Measurements from ENCODE around the gene PLA2G15.

Gene PLA2G15

DNA sequence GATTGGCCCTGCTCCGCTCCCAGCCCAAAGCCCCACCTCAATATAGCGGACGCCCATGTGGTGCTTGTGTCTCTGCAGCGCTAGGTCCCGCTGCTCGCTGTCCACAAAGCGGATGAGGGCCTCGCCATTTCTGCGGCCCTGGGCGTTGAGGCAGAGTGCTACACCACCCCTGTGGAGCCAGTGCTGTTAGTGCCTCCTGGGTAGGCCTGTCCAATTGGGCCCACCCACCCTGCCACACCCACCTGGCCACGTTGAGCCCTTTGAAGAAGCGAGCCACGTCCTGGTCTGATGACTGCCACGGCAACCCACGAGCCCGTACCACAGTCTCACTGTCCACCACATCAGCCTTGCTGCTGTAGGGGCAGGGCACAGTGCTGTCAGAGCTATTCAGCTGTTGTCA, 12.8 kb upstream of the PLA2G15 start:
- FAIRE-seq, result peak; percentile 26
- no peak for DNase-seq (ENCODE audit: insufficient read length, low spot score)

DNA sequence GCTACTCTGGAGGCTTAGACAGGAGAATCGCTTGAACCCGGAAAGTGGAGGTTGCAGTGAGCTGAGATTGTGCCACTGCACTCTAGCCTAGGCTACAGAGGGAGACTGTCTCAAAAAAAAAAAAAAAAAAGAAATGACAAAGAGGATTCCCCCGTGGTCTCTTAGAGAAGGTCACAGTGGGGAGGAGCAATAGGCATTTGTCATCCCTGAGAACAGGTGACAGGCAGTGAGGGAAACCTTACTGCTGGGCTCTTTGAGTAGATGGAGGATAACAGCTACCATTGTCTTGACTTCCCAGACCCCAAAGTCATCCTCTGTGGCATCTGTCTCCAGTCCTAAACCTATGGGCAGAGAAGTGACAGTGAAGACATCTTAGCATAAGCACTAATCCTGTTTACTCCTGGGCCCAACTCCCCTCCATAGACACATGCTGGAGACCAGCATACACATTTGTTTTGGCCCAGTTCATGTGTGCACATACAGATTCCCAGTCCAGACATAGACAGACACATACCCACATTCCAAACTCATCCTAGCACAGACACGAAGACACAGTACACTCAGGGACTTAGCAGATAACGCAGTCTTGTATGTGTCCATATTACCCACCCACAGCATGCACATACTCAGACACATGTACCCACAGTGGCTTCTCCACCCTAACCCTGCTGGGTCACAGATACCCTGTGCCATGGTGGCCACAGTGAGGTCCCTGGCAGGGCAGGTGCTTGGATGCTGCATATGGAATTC, 11.9 kb upstream of the PLA2G15 start:
- FAIRE-seq (peak; percentile 46), DNase-seq (ENCODE audit: insufficient read length, low spot score) (no peak)

DNA sequence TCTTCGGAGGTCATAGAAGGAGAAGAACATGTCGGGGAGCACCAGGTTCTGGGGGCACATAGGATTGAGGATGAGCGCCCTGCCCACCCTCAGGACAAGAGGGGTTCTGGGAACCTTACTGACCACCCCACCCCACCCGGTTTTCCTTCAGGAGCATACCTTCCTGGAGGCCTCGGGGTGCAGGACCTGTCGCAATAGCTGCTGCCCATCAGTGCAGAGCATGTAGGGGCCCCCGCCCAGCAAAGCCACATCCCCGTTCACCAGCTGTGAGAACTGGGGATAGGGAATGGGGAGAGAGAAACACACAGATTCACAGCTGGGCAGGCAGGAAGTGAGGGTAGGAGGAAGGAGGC, 11.4 kb upstream of the PLA2G15 start:
- DNase-seq (ENCODE audit: insufficient read length, low spot score) (no peak), FAIRE-seq (no peak)

DNA sequence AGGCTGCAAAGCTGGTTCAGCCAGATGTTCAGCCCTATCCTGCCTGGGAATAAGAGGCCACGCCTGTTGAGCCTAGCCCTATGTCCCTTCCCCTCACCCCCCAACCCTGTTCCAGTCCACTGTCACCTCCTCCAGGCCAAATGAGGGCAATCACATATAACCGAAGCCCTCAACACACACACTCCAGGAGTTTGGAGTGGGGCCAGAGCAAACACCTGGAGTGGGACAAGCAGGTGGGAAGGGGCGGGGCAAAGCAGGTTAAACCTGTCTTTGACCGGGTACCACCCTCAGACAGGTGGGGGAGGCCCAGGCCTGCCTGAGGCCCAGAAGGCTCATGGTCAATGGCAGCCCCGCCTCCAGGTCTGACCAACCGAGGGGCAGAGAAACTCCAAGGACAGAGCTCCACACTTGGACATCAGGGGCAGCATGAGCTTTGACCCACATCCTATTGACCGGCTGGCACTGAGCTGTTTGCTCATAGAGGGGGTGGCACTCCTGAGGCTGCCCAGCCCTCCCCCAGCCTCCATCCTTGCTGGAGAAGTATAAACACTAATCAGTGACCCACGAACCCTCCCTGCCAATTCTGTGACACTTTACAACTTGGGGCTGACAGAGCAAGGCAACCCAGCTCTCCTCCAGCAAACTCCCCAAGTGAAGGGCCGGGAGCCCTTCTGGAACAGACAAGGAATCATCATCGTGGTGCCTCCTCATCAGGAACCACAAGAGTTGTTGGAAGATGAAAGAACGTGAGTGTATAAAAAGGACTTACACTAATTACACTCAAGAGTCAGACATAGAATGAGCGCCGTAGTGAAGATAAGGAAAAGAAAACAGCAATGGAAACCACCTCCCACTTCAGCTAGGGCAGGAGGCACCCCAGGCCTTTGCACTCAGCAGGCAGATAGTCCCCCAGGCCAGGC, 10.7 kb upstream of the PLA2G15 start:
- DNase-seq (ENCODE audit: insufficient read length, low spot score) (no peak), FAIRE-seq (no peak)

DNA sequence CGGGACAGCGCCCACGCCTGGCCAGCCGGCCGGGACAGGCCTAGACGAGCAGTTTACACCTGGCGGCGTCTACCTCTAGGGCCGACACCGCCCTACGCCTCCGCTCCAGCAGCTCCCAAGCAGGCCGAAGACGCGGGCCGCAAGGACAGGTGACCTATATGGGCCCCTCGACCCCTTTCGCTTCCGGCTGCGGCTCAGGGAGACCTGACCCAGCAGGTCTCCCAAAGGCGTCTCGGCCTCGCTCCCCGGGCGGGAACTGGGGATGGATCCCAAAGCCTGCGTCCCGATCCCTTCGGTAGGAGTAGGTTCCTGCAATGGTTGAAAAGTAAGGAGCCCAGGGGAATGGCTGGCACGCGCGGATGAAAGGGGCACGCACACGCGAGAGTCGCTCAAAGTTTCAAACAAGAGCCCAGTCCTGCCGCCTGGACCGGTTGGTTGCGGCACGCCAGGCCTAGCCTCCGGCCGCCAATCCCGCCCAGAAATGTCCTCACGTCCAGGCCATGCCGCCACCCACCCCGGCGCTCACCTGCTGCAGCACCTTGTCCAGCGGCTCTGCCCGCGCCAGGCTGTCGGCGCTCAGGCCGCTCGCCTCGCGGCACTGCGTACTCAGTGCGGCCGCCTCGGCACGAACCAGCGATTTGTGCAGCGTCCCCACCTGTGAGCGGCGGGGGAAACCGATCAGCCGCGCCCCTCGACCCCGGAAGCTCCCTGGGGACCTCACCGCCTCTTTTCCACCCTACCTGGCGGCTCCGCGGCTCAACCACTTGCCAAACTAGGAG, 9.9 kb upstream of the PLA2G15 start:
- DNase-seq (ENCODE audit: insufficient read length, low spot score), result no peak
- FAIRE-seq, result no peak

DNA sequence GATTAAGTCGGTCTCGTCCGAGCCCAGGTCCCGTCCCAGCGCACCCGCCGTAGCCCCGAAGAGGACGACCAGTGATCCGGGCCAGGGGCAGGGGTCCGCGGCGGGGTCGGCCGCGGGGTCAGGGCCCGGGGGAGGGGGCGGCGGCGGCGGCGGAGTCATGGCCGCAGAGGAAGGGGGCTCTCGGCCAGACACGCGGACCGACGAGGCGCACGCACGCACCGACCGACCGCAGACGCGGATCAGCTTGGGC, 9.4 kb upstream of the PLA2G15 start, which contains the start of gene ESRP2:
Gene ESRP2, minus strand, starts transcription at position 241 of the 250 bp plus-strand sequence. Its CDS starts 82 bp downstream, at position 159.
- FAIRE-seq, result no peak

DNA sequence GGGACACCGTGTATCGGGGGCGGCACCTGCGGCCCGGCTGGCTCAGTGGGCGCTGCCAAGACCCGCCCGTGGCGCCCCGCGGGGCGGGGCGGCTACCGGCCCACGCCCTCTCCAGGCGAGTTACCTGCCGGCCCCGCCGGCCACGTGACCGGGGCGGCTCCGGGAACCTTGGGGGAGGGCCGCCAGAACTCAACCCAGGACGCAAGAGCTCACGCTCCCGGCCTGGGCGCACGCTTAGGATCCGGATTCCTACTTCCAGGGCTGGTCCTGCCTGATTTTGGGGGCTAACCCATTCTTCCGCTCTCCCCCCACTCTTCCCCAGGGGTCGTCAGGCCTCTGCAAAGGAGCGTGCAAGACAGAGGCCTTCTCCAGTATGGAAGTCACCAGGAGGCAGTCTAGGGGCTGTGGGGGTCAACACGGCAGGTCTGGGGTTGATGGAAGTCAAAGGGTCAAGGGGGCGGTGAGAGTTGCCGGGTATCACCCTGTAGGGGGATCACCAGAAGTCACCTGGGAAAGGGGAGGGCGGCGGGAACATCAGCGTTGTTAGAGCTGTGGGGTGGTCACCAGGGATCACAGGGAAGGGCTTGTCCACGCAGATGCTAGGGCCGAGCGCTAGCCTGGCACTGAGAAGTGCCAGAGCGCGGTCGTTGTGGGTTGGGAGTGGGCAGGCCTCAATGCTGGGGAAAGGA, 8.9 kb upstream of the PLA2G15 start:
- no peak for DNase-seq (ENCODE audit: insufficient read length, low spot score)
- peak; percentile 20 for FAIRE-seq

More for the DNA sequence above, 9.4 kb upstream of the PLA2G15 start, which contains the start of gene ESRP2:
- no peak for DNase-seq (ENCODE audit: insufficient read length, low spot score)

DNA sequence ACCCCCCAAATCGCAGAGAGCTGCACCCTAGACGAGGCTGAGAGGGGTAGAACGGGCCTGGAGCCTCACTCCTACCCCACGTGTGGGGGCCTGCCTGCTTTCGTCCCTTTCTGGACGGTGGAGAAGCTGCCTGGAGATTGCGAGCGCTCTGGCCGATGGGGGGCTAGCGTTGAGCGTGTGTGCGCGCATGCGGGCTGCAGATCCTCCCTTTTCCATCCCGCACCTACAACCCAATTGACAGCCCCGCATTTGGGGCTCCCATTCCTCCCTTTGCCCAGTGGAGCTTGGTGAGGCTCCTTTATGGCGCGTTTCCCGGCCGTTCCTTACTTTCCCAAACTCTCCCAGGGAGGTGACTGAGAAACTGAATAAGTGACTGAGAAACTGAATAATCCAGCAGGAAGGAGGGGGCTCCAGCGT, 8.3 kb upstream of the PLA2G15 start:
- no peak for FAIRE-seq
- no peak for DNase-seq (ENCODE audit: insufficient read length, low spot score)

DNA sequence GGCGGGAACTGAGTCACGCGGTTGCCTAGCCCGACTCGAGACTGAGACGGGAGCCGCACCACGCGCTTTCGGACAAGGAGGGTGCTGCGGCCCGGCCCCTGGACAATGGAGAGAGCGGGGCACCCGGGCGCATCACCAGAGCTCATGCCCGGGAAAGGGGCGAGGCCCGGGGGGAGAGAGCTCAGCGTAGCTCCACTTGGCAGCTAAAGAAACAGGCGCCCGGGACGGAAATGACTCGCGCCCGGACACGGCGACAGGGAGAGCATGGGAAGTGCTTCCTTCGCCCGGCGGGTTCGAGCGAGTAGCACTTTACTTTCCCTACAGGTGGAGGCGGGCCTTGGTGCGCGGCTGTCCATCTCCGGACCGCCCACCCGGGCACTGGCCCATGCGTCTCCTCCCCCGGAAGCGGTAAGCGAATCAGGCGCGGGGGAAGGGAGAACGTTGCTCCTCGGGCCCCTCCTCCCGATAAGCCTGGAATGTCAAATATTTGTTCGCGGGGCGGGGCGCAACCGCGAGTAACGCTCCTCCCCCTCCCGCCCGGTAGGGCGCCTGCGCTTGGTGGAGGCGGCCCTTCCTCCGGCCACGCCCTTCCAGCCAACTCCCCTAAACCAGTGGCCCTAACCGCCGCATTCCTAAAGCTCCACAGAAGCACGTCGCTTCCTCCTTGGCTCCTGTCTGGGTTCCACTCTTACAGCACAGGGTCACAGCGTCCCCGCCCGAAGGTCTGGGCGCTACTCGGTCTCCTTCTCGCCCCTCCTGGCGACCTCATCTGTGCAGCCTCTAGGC, 7.7 kb upstream of the PLA2G15 start:
- peak; percentile 99 for DNase-seq (ENCODE audit: insufficient read length, low spot score)
- FAIRE-seq, result peak; percentile 99

DNA sequence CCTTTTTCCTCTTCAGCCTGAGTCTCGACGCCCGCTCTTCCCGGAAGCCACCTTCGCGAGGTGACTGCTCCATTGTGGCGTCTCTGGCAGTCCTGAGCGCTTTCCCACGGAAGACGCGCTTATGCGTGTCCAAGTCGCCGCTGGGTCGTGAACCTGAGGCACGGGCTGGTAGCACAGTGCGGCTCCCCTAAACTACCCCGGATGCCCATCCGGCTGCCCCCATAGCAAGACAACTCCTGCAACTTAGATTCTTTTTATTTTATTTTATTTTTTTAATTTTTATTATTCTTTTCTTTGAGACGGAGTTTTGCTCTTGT, 7.2 kb upstream of the PLA2G15 start:
- DNase-seq (ENCODE audit: insufficient read length, low spot score) (no peak), FAIRE-seq (no peak)

DNA sequence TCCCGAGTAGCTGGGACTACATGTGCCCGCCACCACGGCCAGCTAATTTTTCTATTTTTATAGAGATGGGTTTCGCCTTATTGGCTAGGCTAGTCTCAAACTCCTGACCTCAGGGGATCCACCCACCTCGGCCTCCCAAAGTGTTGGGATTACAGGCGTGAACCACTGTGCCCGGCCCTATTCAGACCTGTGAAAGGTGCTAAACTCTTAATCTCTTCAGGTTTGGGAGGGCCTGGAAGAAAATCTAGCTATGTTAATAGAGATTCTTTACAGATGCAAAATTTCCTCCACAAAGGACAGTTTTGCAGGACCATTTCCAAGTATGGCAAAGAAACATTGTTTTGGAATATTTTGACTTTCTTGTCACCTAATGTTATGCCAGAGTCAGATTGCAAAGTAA, 3.1 kb upstream of the PLA2G15 start:
- DNase-seq (ENCODE audit: insufficient read length, low spot score) (no peak), FAIRE-seq (no peak)

DNA sequence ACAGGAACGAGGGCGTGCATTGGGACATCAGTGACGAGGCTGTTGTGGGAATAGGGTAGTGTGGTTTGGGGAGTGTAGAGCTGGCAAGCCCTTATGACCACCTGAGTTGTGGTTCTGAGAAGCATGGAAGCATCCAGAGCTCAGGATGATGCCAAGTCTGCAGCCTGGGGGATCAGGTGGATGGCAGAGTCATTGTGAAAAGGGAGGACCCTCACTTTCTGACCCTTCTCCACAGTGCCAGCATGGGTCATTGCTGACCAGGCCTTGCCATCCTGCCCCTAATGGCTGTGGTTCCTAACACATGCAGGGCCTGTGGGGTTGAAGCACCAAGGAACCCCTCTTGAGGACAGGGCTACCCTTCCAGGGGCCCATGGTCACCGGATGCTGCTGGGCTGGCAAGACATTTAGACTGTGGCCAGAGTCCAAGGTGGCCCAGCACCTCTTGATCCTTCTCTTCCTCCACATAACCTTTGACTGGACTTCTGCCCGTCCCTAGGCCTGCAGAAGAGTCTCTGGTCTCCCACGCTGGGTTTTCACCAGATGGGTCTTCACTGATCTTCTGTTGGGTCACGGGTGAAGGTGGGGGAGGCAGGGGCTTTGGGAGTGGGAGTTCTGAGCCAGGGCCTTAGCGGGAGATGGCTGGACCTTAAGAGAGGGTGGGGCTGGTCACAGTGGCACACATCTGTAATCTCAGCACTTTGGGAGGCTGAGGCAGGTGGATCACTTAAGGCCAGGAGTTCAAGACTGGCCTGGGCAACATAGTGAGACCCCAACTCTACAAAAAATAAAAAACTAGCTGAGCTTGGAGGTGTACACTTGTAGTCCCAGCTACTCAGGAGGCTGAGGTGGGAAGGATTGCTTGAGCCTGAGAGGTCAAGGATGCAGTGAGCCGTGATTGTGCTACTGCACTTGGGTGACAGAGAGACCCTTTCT, 2.0 kb upstream of the PLA2G15 start:
- no peak for DNase-seq (ENCODE audit: insufficient read length, low spot score)
- FAIRE-seq, result no peak

DNA sequence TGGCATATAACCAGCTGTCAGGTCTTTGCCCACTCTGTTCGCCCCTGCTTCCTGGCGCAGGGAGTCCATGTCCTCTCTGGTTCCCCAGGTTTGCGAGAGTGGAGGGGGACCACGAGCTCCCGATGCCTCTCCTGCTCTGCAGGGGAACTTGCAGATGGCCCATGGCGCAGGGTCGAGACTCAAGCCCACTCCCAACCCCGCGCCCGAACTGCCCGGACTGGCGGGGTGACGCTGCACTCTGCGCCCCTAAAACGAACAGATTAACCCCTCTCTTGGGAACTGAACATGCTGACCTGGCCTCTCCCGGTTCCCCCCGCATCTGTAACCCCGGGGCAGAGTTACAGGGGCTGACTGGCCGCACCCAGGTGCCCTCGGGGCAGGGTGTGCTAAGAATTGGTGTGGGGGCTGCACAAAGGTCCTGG, 681 bp upstream of the PLA2G15 start:
- no peak for FAIRE-seq
- no peak for DNase-seq (ENCODE audit: insufficient read length, low spot score)

DNA sequence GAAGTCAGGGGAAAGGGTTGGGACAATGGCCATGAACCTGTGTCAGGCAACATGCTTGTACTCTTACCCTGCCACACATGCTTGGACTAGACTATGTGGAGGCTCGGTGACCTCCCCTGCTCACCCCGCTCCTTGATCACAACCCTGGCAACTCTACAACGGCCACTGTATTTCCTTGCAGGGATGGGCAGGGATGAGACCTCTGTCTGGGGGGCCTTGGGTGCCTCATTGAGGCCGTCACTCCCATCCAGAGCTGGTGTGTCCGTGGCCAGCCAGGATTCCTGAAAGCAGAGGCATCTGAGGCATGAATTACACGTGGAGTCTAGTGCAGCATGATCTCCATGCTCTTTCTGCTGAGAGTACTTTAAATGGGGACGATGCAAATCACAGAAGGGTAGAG, 948 bp downstream of the PLA2G15 start:
- FAIRE-seq (no peak), DNase-seq (ENCODE audit: insufficient read length, low spot score) (no peak)

DNA sequence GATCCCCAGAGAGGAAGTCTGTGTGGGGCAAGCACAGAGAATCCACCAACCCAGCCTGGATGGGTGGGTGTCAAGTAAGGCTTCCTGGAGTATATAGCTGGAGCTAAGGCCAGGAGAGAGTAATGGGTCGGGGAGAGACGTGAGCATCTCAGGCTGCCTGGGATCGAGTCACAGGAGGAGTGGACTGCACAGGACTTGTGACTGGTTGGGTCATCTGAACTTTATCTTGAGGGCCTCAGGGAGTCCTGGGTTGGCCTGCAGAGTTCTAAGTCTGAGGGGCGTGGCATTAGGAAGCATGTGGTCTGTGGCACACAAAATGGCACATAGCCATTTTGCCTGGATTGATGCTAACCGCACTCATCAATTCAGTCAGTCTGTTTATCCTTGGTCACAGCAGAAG, 1.5 kb downstream of the PLA2G15 start:
- DNase-seq (ENCODE audit: insufficient read length, low spot score) (no peak), FAIRE-seq (peak; percentile 33)

DNA sequence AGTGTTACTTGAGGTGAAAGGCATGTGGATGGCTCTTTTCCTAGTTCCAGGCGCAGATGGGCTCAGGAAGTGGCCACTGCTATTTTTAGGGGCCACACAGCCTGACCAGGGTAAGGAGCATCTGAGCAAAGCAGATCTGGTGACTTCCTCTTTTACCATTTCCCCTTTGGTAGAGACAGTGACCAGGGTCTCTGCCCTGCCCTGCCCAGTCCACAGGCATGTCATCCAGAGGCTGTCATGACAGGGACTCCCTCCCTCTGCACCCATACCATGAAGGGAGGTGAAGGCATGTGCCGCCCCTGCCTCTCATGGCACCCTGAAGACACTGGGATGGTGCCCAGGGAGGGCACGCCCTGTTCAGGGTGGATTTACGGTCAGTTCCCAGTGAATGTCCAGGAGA, 2.2 kb downstream of the PLA2G15 start:
- DNase-seq (ENCODE audit: insufficient read length, low spot score), result no peak
- no peak for FAIRE-seq

DNA sequence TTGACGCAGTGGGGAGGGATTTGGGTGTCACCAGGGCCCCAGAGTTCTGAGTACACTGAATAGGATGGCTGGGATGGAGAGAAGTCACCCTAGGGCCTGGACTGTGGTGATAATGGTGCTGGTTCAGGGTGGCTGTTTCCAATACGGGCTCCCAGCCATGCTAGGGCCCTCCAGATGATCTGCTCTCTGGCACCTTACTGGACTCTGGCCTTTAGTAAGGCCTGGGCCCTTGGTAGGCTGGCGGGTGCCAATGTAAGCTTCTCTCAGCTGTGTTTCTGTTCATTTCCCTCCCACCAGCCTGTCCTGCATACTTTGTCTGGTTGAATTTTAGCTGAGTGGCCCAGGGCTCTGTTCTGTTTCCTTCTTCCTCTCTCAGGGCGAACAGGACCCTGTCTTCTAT, 2.8 kb downstream of the PLA2G15 start:
- FAIRE-seq (no peak), DNase-seq (ENCODE audit: insufficient read length, low spot score) (no peak)

DNA sequence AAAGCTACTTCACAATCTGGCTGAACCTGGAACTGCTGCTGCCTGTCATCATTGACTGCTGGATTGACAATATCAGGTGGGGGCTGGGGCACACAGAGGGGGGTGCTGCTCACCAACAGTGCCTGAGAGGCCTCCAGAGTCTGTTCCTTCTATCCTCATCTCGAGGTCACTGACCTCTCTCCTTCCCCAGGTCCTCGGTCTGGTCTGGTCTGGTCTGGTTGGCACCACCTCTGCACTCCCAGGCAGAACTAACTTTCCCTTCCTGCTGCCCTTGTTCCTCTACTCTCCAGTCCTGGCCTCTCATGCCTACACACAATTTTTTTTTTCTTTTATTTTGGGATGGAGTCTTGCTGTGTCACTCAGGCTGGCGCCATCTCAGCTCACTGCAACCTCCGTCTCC, 4.2 kb downstream of the PLA2G15 start:
- FAIRE-seq (no peak), DNase-seq (ENCODE audit: insufficient read length, low spot score) (no peak)

DNA sequence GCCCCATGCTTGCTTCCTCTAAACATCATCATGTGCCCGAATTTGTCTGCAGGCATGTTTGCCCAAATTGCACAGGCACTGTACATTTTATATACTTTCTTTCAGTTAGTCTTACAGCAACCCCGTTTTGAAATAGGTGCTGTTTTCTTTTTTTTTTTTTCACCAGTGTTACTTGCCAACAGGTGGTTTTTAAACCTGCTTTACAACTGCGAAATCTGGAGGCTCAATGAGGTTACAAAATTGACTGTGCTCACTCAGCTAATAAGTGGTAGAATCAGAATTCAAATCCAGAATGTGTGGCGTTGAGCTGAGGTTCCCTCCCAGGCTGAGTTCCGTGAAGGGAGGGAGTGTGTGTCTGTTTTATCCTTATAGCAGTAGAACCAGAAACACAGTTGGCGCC, 5.8 kb downstream of the PLA2G15 start:
- no peak for DNase-seq (ENCODE audit: insufficient read length, low spot score)
- no peak for FAIRE-seq
